ENCODE data around the gene TSHZ2.

TSHZ2 gene

GRCh38 chr20:53070224-53070623 is 98.1 kb downstream of the TSHZ2 start:
- Histone ChIP-seq H3K27ac (ENCODE audit: low read depth, low read length) (no peak overlapping the region), H3K4me1 (ENCODE audit: insufficient read depth, low read length) (peaks cover 4% of the 10 kb centered on the region; the same call in 1 of the 2 replicates), H3K27me3 (ENCODE audit: insufficient read depth, low read length) (no peaks in the 10 kb centered on the region), H3K9me3 (ENCODE audit: insufficient read depth, low read depth, low read length) (0 out of 2 replicates have a peak, but pooled peaks cover 6% of the 10 kb centered on the region), H3K4me3 (ENCODE audit: low read length) (no peak overlapping the region), H3K9ac (ENCODE audit: low read depth, low read length) (no peak overlapping the region), H3K36me3 (ENCODE audit: insufficient read depth, low read length) (no peaks in the 10 kb centered on the region)
- 83% methylated on average over 1 of the region's 4 CpGs for WGBS

GRCh38 chr20:53070706-53071392 is 98.7 kb downstream of the TSHZ2 start:
- Histone ChIP-seq H3K27me3 (ENCODE audit: insufficient read depth, low read length) (no peaks in the 10 kb centered on the region), H3K4me1 (ENCODE audit: insufficient read depth, low read length) (0 out of 2 replicates have a peak, but pooled peaks cover 4% of the 10 kb centered on the region), H3K9me3 (ENCODE audit: insufficient read depth, low read depth, low read length) (0 out of 2 replicates have a peak, but pooled peaks cover 6% of the 10 kb centered on the region), H3K4me3 (ENCODE audit: low read length) (no peak overlapping the region), H3K9ac (ENCODE audit: low read depth, low read length) (no peak overlapping the region), H3K27ac (ENCODE audit: low read depth, low read length) (no peak overlapping the region), H3K36me3 (ENCODE audit: insufficient read depth, low read length) (no peaks in the 10 kb centered on the region)
- 92% methylated on average over 6 of the region's 8 CpGs for WGBS

GRCh38 chr20:53071833-53072232 is 99.7 kb downstream of the TSHZ2 start:
- Histone ChIP-seq H3K27me3 (ENCODE audit: insufficient read depth, low read length) (no peaks in the 10 kb centered on the region), H3K36me3 (ENCODE audit: insufficient read depth, low read length) (no peaks in the 10 kb centered on the region), H3K9me3 (ENCODE audit: insufficient read depth, low read depth, low read length) (0 out of 2 replicates have a peak, but pooled peaks cover 6% of the 10 kb centered on the region), H3K9ac (ENCODE audit: low read depth, low read length) (no peak overlapping the region), H3K4me1 (ENCODE audit: insufficient read depth, low read length) (0 out of 2 replicates have a peak, but pooled peaks cover 4% of the 10 kb centered on the region), H3K27ac (ENCODE audit: low read depth, low read length) (no peak overlapping the region), H3K4me3 (ENCODE audit: low read length) (no peak overlapping the region)
- WGBS = 98% methylated on average over 7 of the region's 8 CpGs

GRCh38 chr20:53072923-53073579 is 100.9 kb downstream of the TSHZ2 start:
- WGBS = 92% methylated on average over 1 of the region's 1 CpG
- no peaks in the 10 kb centered on the region for H3K36me3 ChIP-seq (ENCODE audit: insufficient read depth, low read length)

GRCh38 chr20:53073636-53074415 is 101.7 kb downstream of the TSHZ2 start:
- Histone ChIP-seq H3K4me3 (ENCODE audit: low read length) (no peak overlapping the region), H3K4me1 (ENCODE audit: insufficient read depth, low read length) (0 out of 2 replicates have a peak, but pooled peaks cover 4% of the 10 kb centered on the region), H3K36me3 (ENCODE audit: insufficient read depth, low read length) (no peaks in the 10 kb centered on the region), H3K27me3 (ENCODE audit: insufficient read depth, low read length) (no peaks in the 10 kb centered on the region), H3K9ac (ENCODE audit: low read depth, low read length) (no peak overlapping the region), H3K27ac (ENCODE audit: low read depth, low read length) (no peak overlapping the region), H3K9me3 (ENCODE audit: insufficient read depth, low read depth, low read length) (no peaks in the 10 kb centered on the region)
- WGBS = 92% methylated on average over 2 of the region's 4 CpGs

More at GRCh38 chr20:53072923-53073579, 100.9 kb downstream of the TSHZ2 start:
- Histone ChIP-seq H3K27me3 (ENCODE audit: insufficient read depth, low read length) (no peaks in the 10 kb centered on the region), H3K27ac (ENCODE audit: low read depth, low read length) (no peak overlapping the region), H3K4me1 (ENCODE audit: insufficient read depth, low read length) (0 out of 2 replicates have a peak, but pooled peaks cover 4% of the 10 kb centered on the region), H3K4me3 (ENCODE audit: low read length) (no peak overlapping the region), H3K9me3 (ENCODE audit: insufficient read depth, low read depth, low read length) (no peaks in the 10 kb centered on the region), H3K9ac (ENCODE audit: low read depth, low read length) (no peak overlapping the region)

- Histone ChIP-seq H3K27ac (ENCODE audit: low read depth, low read length) (no peak overlapping the region), H3K4me3 (ENCODE audit: low read length) (no peak overlapping the region), H3K4me1 (ENCODE audit: insufficient read depth, low read length) (0 out of 2 replicates have a peak, but pooled peaks cover 4% of the 10 kb centered on the region), H3K9me3 (ENCODE audit: insufficient read depth, low read depth, low read length) (no peaks in the 10 kb centered on the region), H3K36me3 (ENCODE audit: insufficient read depth, low read length) (no peaks in the 10 kb centered on the region), H3K9ac (ENCODE audit: low read depth, low read length) (no peak overlapping the region), H3K27me3 (ENCODE audit: insufficient read depth, low read length) (no peaks in the 10 kb centered on the region)
- 97% methylated on average over 4 of the region's 4 CpGs for WGBS
Observed at GRCh38 chr20:53074811-53075314, 102.7 kb downstream of the TSHZ2 start.

- H3K4me1 ChIP-seq (ENCODE audit: insufficient read depth, low read length) = no peaks in the 10 kb centered on the region
- WGBS = 95% methylated on average over 3 of the region's 3 CpGs
- no peak overlapping the region for H3K27ac ChIP-seq (ENCODE audit: low read depth, low read length)
Observed at GRCh38 chr20:53076668-53077067, 104.5 kb downstream of the TSHZ2 start.

GRCh38 chr20:53077373-53078205 is 105.4 kb downstream of the TSHZ2 start:
- Histone ChIP-seq H3K27me3 (ENCODE audit: insufficient read depth, low read length) (no peaks in the 10 kb centered on the region), H3K9ac (ENCODE audit: low read depth, low read length) (no peak overlapping the region), H3K9me3 (ENCODE audit: insufficient read depth, low read depth, low read length) (no peaks in the 10 kb centered on the region), H3K4me1 (ENCODE audit: insufficient read depth, low read length) (peaks cover 8% of the 10 kb centered on the region; the same call in 1 of the 2 replicates), H3K36me3 (ENCODE audit: insufficient read depth, low read length) (no peaks in the 10 kb centered on the region), H3K4me3 (ENCODE audit: low read length) (no peak overlapping the region), H3K27ac (ENCODE audit: low read depth, low read length) (no peak overlapping the region)
- 92% methylated on average over 8 of the region's 8 CpGs for WGBS

More at GRCh38 chr20:53076668-53077067, 104.5 kb downstream of the TSHZ2 start:
- Histone ChIP-seq H3K4me3 (ENCODE audit: low read length) (no peak overlapping the region), H3K9ac (ENCODE audit: low read depth, low read length) (no peak overlapping the region), H3K27me3 (ENCODE audit: insufficient read depth, low read length) (no peaks in the 10 kb centered on the region), H3K36me3 (ENCODE audit: insufficient read depth, low read length) (no peaks in the 10 kb centered on the region), H3K9me3 (ENCODE audit: insufficient read depth, low read depth, low read length) (no peaks in the 10 kb centered on the region)

GRCh38 chr20:53078761-53079160 is 106.6 kb downstream of the TSHZ2 start:
- peaks cover 11% of the 10 kb centered on the region; the same call in 1 of the 2 replicates for H3K4me1 ChIP-seq (ENCODE audit: insufficient read depth, low read length)
- H3K36me3 ChIP-seq (ENCODE audit: insufficient read depth, low read length) = no peaks in the 10 kb centered on the region
- no peak overlapping the region for H3K9ac ChIP-seq (ENCODE audit: low read depth, low read length)
- no peak overlapping the region for H3K4me3 ChIP-seq (ENCODE audit: low read length)
- H3K27ac ChIP-seq (ENCODE audit: low read depth, low read length) = no peak overlapping the region
- H3K27me3 ChIP-seq (ENCODE audit: insufficient read depth, low read length) = no peaks in the 10 kb centered on the region
- WGBS = 93% methylated on average over 4 of the region's 4 CpGs
- H3K9me3 ChIP-seq (ENCODE audit: insufficient read depth, low read depth, low read length) = no peaks in the 10 kb centered on the region

- WGBS = 94% methylated on average over 6 of the region's 6 CpGs
- H3K4me1 ChIP-seq (ENCODE audit: insufficient read depth, low read length) = peaks cover 11% of the 10 kb centered on the region; the same call in 1 of the 2 replicates
Observed at GRCh38 chr20:53079261-53079691, 107.1 kb downstream of the TSHZ2 start.

More at GRCh38 chr20:53079261-53079691, 107.1 kb downstream of the TSHZ2 start:
- Histone ChIP-seq H3K9me3 (ENCODE audit: insufficient read depth, low read depth, low read length) (no peaks in the 10 kb centered on the region), H3K36me3 (ENCODE audit: insufficient read depth, low read length) (no peaks in the 10 kb centered on the region), H3K9ac (ENCODE audit: low read depth, low read length) (no peak overlapping the region), H3K4me3 (ENCODE audit: low read length) (no peak overlapping the region), H3K27ac (ENCODE audit: low read depth, low read length) (no peak overlapping the region), H3K27me3 (ENCODE audit: insufficient read depth, low read length) (no peaks in the 10 kb centered on the region)
